WERI-Rb-1 (cell line): ENCODE measurements around the gene SELENOH.
"Not testable (repeated sequence)": the region's sequence is repeated elsewhere in the genome, so short reads cannot be mapped to it uniquely, and the experiment has no call there.

Experiments used
- DNase-seq: peaks from one replicate; pipeline ENCODE4 v3.0.0-alpha.2; 2020
- H3K27ac ChIP-seq: fragments of 250-450 bp; sonication (Bioruptor Pico); 2 replicates; pipeline ENCODE4 v1.5.1; 2020; ENCODE audit warnings: mild to moderate bottlenecking, moderate library complexity
- H3K27me3 ChIP-seq: fragments of 250-450 bp; sonication (Bioruptor Pico); 2 replicates; pipeline ENCODE4 v1.5.1; 2021; ENCODE audit warnings: mild to moderate bottlenecking, low read depth, moderate library complexity; ENCODE audit not compliant: insufficient read depth, severe bottlenecking
- H3K36me3 ChIP-seq: fragments of 250-450 bp; sonication (Bioruptor Pico); 2 replicates; pipeline ENCODE4 v1.5.1; 2020; ENCODE audit warnings: mild to moderate bottlenecking, moderate library complexity
- H3K4me3 ChIP-seq: 2 replicates; pipeline ENCODE4 v1.5.1; 2011; ENCODE audit warnings: low read depth, mild to moderate bottlenecking, control low read depth, low read length
- H3K9me3 ChIP-seq: fragments of 250-450 bp; sonication (Bioruptor Pico); 2 replicates; pipeline ENCODE4 v1.5.1; 2021; ENCODE audit warnings: mild to moderate bottlenecking, moderate library complexity; ENCODE audit not compliant: severe bottlenecking
- TF ChIP-seq, protein P1 (sequence below): IDR thresholded peaks from 2 replicates; pipeline ENCODE4 v1.5.1; 2011; ENCODE audit warnings: low read depth, mild to moderate bottlenecking, control low read depth, inconsistent platforms, low read length

The SELENOH gene

DNA sequence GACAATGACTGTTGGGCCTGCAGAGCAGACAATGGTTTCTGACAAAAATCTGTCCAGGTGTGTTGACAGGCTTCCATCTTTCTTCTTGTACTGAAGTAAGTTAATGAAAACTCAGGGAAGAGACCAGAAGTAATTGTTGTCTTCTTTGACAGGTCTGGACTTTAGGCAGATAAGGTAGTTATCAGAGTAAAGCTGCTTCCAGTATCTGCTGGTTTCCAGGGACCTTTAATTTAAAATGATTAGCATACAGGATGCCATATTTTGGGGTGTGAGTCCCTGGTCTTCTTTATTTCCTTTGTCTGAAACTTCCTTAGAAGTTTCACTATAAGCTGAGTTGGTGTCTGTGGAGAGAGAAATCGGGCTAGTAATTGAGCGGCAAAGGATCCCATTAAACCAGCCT lies 27.5 kb upstream of the SELENOH start:
- Histone ChIP-seq H3K36me3 (peaks cover 32% of the 10 kb centered on the region), H3K27me3 (no peaks in the 10 kb centered on the region), H3K9me3 (no peaks in the 10 kb centered on the region), H3K4me3 (peak overlapping the region; percentile 79; the same call in 1 of the 2 replicates), H3K27ac (no peak overlapping the region)
- no peak for DNase-seq
- TF ChIP-seq, protein P1, sequence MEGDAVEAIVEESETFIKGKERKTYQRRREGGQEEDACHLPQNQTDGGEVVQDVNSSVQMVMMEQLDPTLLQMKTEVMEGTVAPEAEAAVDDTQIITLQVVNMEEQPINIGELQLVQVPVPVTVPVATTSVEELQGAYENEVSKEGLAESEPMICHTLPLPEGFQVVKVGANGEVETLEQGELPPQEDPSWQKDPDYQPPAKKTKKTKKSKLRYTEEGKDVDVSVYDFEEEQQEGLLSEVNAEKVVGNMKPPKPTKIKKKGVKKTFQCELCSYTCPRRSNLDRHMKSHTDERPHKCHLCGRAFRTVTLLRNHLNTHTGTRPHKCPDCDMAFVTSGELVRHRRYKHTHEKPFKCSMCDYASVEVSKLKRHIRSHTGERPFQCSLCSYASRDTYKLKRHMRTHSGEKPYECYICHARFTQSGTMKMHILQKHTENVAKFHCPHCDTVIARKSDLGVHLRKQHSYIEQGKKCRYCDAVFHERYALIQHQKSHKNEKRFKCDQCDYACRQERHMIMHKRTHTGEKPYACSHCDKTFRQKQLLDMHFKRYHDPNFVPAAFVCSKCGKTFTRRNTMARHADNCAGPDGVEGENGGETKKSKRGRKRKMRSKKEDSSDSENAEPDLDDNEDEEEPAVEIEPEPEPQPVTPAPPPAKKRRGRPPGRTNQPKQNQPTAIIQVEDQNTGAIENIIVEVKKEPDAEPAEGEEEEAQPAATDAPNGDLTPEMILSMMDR: no peak

DNA sequence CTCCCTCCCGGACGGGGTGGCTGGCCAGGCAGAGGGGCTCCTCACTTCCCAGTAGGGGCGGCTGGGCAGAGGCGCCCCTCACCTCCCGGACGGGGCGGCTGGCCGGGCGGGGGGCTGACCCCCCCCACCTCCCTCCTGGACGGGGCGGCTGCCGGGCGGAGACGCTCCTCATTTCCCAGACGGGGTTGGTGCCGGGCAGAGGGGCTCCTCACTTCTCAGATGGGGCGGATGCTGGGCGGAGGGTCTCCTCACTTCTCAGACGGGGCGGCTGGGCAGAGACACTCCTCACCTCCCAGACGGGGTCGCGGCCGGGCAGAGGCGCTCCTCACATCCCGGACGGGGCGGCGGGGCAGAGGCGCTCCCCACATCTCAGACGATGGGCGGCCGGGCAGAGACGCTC lies 24.6 kb upstream of the SELENOH start:
- H3K4me3 ChIP-seq, H3K9me3 ChIP-seq, H3K27ac ChIP-seq, H3K27me3 ChIP-seq, DNase-seq: not testable (repeated sequence)
- peaks cover 33% of the 10 kb centered on the region for H3K36me3 ChIP-seq

DNA sequence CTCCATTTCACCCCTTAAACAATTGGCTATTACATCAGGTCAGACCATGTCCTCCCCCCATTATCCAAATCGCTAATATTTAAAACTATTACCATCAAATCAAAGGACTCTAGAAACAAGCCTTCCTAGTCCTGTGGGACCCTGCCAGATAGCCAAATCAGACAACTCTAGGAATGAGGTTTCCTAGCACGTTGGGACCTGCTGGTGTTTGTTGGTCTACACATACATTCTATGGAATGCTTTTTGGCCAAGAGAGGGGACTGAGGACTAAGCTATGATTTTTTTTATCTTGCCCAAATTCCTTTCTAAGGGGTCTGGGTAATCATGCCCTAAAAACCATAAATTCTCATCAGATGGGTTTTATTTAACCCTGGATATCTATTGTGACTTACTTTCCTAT lies 14.1 kb upstream of the SELENOH start:
- Histone ChIP-seq H3K36me3 (peaks cover 24% of the 10 kb centered on the region), H3K4me3 (no peak overlapping the region), H3K27me3 (no peaks in the 10 kb centered on the region), H3K9me3 (no peaks in the 10 kb centered on the region), H3K27ac (no peak overlapping the region)
- TF ChIP-seq, protein P1: no peak
- no peak for DNase-seq

DNA sequence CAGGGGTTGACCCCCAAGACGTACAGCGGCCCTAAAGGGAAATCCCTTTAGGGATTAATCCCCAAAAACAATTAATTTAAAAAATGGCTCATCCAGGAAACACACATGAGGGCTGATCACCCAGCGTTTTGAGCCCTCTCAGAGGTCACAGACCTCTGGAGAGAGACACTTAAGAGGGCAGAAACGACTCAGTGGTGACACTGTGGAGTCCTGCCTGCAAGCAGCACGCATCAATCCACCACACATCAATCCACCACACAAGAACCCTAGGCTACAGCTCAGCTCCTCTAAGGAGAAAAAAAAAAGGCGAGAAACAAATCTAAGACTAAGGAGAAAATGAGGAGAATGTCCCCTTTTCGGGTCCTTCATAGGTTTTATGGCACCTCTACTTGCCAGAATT lies 12.5 kb upstream of the SELENOH start:
- no peak overlapping the region for H3K27ac ChIP-seq
- H3K4me3 ChIP-seq: no peak overlapping the region
- peaks cover 16% of the 10 kb centered on the region for H3K36me3 ChIP-seq
- no peaks in the 10 kb centered on the region for H3K27me3 ChIP-seq
- TF ChIP-seq, protein P1: no peak
- H3K9me3 ChIP-seq: no peaks in the 10 kb centered on the region
- no peak for DNase-seq

DNA sequence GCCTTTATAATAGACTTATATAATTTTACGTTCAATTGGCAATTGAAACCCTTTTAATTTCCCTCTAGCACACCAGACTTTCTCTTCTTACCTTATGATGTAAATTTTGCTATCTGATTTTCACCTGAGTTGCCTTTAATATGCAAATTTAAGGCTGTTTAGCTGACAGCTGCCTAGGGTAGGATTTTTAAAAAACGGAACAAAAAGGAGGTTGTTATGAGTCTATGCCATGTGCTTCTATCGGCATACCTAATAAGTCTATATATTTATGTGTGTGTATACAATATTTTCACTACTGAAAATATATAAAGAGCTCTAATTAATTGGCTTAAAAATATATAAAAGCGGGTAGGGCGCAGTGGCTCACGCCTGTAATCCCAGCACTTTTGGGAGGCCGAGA lies 11.8 kb upstream of the SELENOH start:
- Histone ChIP-seq H3K27ac (no peak overlapping the region), H3K36me3 (peaks cover 15% of the 10 kb centered on the region), H3K9me3 (no peaks in the 10 kb centered on the region), H3K4me3 (no peak overlapping the region), H3K27me3 (no peaks in the 10 kb centered on the region)
- TF ChIP-seq, protein P1: no peak
- no peak for DNase-seq

DNA sequence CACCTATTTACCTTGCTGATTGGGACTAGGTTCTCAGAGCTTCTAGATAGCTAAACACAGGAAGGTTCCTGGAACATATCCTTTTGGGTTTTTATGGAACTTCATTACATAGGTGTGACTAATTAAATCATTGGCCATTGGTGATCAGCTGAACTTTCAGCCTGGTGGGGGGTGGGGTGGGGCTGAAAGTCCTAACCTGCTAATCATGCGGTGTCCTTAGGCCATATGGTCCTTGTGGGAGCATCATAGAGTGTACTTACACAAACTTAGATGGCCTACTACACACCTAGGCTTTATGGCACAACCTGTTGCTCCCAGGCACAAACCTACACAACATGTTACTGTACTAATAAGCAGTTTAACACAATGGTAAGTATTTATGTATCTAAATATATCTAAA lies 8.6 kb upstream of the SELENOH start:
- TF ChIP-seq, protein P1: no peak
- H3K9me3 ChIP-seq: no peaks in the 10 kb centered on the region
- DNase-seq: no peak
- H3K36me3 ChIP-seq: peaks cover 23% of the 10 kb centered on the region
- no peaks in the 10 kb centered on the region for H3K27me3 ChIP-seq
- no peak overlapping the region for H3K27ac ChIP-seq
- H3K4me3 ChIP-seq: no peak overlapping the region
